HepG2 (cell line): ENCODE results near the gene ZBTB46. TPM values are rescaled to one million over a fixed set of nuclear protein-coding genes. Genes with fewer than 3 reads are reported as not detected.

Experiments used
- DRAP1 ChIP-seq: IDR thresholded peaks from 2 replicates; pipeline ENCODE4 v1.6.1; 2016; ENCODE audit warnings: missing genetic modification reagents, missing compliant biosample characterization
- E2F2 ChIP-seq: sonication (generic); formaldehyde crosslinking; IDR thresholded peaks from 2 replicates; pipeline ENCODE4 v1.4.0; 2020; ENCODE audit warnings: missing genetic modification reagents, borderline replicate concordance
- KLF12 ChIP-seq: sonication (generic); formaldehyde crosslinking; IDR thresholded peaks from 2 replicates; pipeline ENCODE4 v1.4.0; 2020; ENCODE audit warnings: missing genetic modification reagents, borderline replicate concordance
- PREB ChIP-seq: sonication (generic); formaldehyde crosslinking; IDR thresholded peaks from 2 replicates; pipeline ENCODE4 v1.4.0; 2020; ENCODE audit warnings: missing genetic modification reagents
- SMYD3 ChIP-seq: sonication (generic); formaldehyde crosslinking; IDR thresholded peaks from 2 replicates; pipeline ENCODE4 v1.8.1; 2023; ENCODE audit warnings: mild to moderate bottlenecking, missing genetic modification reagents
- ZFY ChIP-seq: sonication (generic); formaldehyde crosslinking; IDR thresholded peaks from 2 replicates; pipeline ENCODE4 v1.4.0; 2020; ENCODE audit warnings: missing genetic modification reagents
- ZNF264 ChIP-seq: sonication (generic); formaldehyde crosslinking; IDR thresholded peaks from 2 replicates; pipeline ENCODE4 v1.4.0; 2020; ENCODE audit warnings: missing genetic modification reagents
- ZNF274 ChIP-seq: sonication (generic); formaldehyde crosslinking; IDR thresholded peaks from 2 replicates; pipeline ENCODE4 v1.5.1; 2020; ENCODE audit warnings: mild to moderate bottlenecking, missing genetic modification reagents
- ZNF318 ChIP-seq: sonication (generic); formaldehyde crosslinking; IDR thresholded peaks from 2 replicates; pipeline ENCODE4 v1.4.0; 2020; ENCODE audit warnings: mild to moderate bottlenecking, missing genetic modification reagents
- ZNF710 ChIP-seq: sonication (generic); formaldehyde crosslinking; IDR thresholded peaks from 2 replicates; pipeline ENCODE4 v1.5.0; 2020; ENCODE audit warnings: mild to moderate bottlenecking, missing genetic modification reagents, borderline replicate concordance
- polyA plus RNA-seq, 8 experiments: library from polyadenylated mRNA; depleted of rRNA in 3 of 8; stranded (reverse) in 7 of 8; unstranded in 1 of 8; fragments of >200 nt; fragmentation: Illumina TruSeq in 4 of 8; extraction: Trizol in 4 of 8; gene quantifications; 2 replicates each; pipeline versions ENCODE4 v1.2.1 to v1.2.3, GENCODE V29; 2011 to 2016; ENCODE audit warnings: low read depth in 4 of 8, missing spikeins in 1 of 8, mixed read lengths in 1 of 8; ENCODE audit not compliant: insufficient read depth in 1 of 8
- total RNA-seq, 5 experiments: library from RNA; depleted of rRNA; stranded (reverse); fragments of >200 nt; fragmentation: Illumina TruSeq; extraction: Trizol; gene quantifications; 2 replicates each; pipeline ENCODE4 v1.2.3, GENCODE V29; 2016; ENCODE audit warnings: low read depth in 1 of 5

Gene ZBTB46
- total and polyA plus RNA-seq, 2 of the 13 experiments (the other 11 are each of a cell fraction or from before 2014, with no cell fraction given): 1.6 to 13.5 TPM

- TF ChIP-seq PREB (no peak), ZNF318 (CRISPR knock-in tag) (no peak), ZNF264 (CRISPR knock-in tag) (no peak), KLF12 (CRISPR knock-in tag) (0 out of 2 replicates have a peak, but pooled peaks have one; percentile 37), ZFY (CRISPR knock-in tag) (no peak), ZNF274 (peak; percentile 82), ZNF710 (CRISPR knock-in tag) (no peak), SMYD3 (CRISPR knock-in tag) (no peak), E2F2 (CRISPR knock-in tag) (no peak), DRAP1 (CRISPR knock-in tag) (no peak)
Measured at GRCh38 chr20:63829945-63830835, 874 bp downstream of the ZBTB46 start (continued).
